HG02678 (cell line): ENCODE measurements around the gene MAP3K4.

Source experiments
- ATAC-seq: cut with Tn5 transposase; IDR thresholded peaks from one replicate; pipeline ENCODE4 v1.9.1; 2021; ENCODE audit warnings: mild to moderate bottlenecking, moderate library complexity; ENCODE audit not compliant: unreplicated experiment

MAP3K4 gene

DNA sequence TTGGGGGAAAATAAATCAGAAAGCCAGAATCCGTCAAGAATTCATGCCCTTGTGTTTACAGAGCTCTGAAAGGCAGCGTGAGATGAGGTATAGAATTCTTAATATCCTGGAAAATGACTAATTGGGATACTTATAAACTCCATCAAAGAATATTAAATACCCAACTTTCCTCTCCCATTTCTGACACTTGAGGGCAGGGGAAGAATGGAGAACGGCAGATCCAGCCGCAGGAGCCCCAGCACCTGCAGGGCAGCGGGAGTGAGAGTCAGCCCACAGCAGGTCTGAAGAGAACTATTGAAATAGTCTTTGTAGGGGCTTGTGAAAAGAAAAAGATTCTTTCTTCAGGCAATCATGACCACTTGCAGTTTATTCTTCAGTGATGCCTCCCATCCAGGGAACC, 175.1 kb downstream of the MAP3K4 start:
- no peak for ATAC-seq
